Activated CD4-positive, alpha-beta T cell treated with anti-CD3 and anti-CD28 coated beads, Interleukin-10, Interleukin-2, amounts not matched to agents 100 ng/mL and 50 ng/mL, durations not matched to agents 16 hours and 8 hours (primary cell): Measurements from ENCODE around the gene CYSTM1.
"Not testable (repeated sequence)": the region's sequence is repeated elsewhere in the genome, so short reads cannot be mapped to it uniquely, and the experiment has no call there.

Experiments
- DNase-seq: peaks from one replicate; pipeline ENCODE4 v3.0.0-alpha.2; 2020

Gene CYSTM1

GRCh38 chr5:140151144-140152021, 23.6 kb upstream of the CYSTM1 start:
- no peak for DNase-seq

- no peak for DNase-seq
Observed at GRCh38 chr5:140152022-140152999, 22.7 kb upstream of the CYSTM1 start.

- no peak for DNase-seq
Observed at GRCh38 chr5:140153255-140153654, 21.7 kb upstream of the CYSTM1 start.

- DNase-seq: no peak
Observed at GRCh38 chr5:140153905-140154304, 21.1 kb upstream of the CYSTM1 start.

- DNase-seq: not testable (repeated sequence)
Observed at GRCh38 chr5:140154710-140155381, 20.1 kb upstream of the CYSTM1 start.

GRCh38 chr5:140157032-140157781, 17.8 kb upstream of the CYSTM1 start:
- DNase-seq: peak; percentile 89

- no peak for DNase-seq
Observed at GRCh38 chr5:140159014-140159927, 15.7 kb upstream of the CYSTM1 start.

- no peak for DNase-seq
Observed at GRCh38 chr5:140162275-140162674, 12.7 kb upstream of the CYSTM1 start.

GRCh38 chr5:140162781-140163180, 12.2 kb upstream of the CYSTM1 start:
- DNase-seq: no peak

- no peak for DNase-seq
Observed at GRCh38 chr5:140165101-140165922, 9.7 kb upstream of the CYSTM1 start.

GRCh38 chr5:140165923-140166270, 9.1 kb upstream of the CYSTM1 start:
- DNase-seq: no peak

- DNase-seq: no peak
Observed at GRCh38 chr5:140166911-140167310, 8.1 kb upstream of the CYSTM1 start.

GRCh38 chr5:140168371-140168770, 6.6 kb upstream of the CYSTM1 start:
- DNase-seq: no peak

GRCh38 chr5:140169410-140169809, 5.6 kb upstream of the CYSTM1 start:
- no peak for DNase-seq

GRCh38 chr5:140172483-140172882, 2.5 kb upstream of the CYSTM1 start:
- no peak for DNase-seq

GRCh38 chr5:140174014-140174413, 974 bp upstream of the CYSTM1 start:
- DNase-seq: no peak

- DNase-seq: peak; percentile 67
Observed at GRCh38 chr5:140175367-140176030, 511 bp downstream of the CYSTM1 start.

GRCh38 chr5:140176031-140176387, 1.0 kb downstream of the CYSTM1 start:
- DNase-seq: no peak

GRCh38 chr5:140178086-140178410, 3.1 kb downstream of the CYSTM1 start:
- no peak for DNase-seq
